ENCODE data around the gene MYCN.

Gene MYCN

DNA sequence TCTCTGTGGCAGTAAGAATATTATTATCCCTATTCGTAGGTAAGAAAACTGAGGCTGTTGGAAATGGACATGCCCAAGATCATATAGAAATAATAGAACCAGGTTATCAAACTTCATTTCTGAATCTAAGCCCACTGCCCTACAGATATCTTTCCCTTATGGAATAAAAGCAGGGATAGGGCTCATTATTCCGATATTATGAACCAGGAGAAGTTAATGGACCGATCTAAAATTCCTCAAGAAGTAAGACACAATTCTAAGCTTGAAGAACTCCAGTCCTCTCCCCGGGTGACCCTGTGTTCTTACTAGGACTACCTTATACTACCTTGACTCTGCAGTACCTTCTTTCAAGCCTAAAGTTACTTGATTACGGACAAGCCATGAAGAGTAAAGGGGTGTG, 8.4 kb upstream of the MYCN start:
- no peak for TF ChIP-seq CTCF (IDR thresholded peaks at IDR 0.05; ENCODE audit: control insufficient read depth, insufficient read depth, low read depth, low read length, missing control alignments)
- no peak for DNase-seq (ENCODE audit: low read depth)
- H3K4me3 ChIP-seq (ENCODE audit: control insufficient read depth, low read depth, low read length): no peak overlapping the region

- H3K4me3 ChIP-seq (ENCODE audit: control insufficient read depth, low read depth, low read length): no peak overlapping the region
- no peak for DNase-seq (ENCODE audit: low read depth)
- TF ChIP-seq CTCF (IDR thresholded peaks at IDR 0.05; ENCODE audit: control insufficient read depth, insufficient read depth, low read depth, low read length, missing control alignments): no peak
Observed at GRCh38 chr2:15932394-15933183, 7.8 kb upstream of the MYCN start.

GRCh38 chr2:15933184-15933845, 7.0 kb upstream of the MYCN start:
- no peak overlapping the region for H3K4me3 ChIP-seq (ENCODE audit: control insufficient read depth, low read depth, low read length)
- TF ChIP-seq CTCF (IDR thresholded peaks at IDR 0.05; ENCODE audit: control insufficient read depth, insufficient read depth, low read depth, low read length, missing control alignments): no peak
- DNase-seq (ENCODE audit: low read depth): no peak

DNA sequence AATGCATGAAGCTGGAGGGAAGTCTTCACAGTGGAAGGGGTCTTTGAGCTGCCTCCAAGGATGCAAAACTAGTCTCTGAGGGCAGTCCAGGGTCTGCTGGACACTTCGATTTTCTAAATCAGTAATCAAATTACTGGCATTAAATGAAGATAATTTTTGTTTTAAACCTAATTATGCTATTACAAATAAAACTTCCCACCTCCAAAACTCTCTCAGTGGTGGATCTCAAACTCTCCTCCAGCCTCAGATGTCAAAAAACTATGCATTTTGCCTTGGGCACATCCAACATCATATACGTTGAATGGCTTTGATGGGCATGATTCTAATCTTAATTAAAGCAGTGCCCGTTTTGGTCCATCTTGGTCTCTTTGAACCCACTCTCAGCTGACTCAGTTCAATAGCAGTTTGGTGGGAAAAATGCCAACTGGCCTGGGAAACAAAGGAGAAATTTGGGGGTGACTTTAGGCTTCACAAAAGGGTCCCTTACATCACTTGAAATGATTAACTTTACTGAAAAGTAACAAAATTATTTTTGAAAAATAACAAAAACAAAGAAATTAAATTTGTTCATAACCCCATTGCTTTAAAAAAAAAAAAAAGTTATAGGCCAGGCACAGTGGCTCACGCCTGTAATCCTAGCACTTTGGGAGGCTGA, 5.9 kb upstream of the MYCN start:
- H3K4me3 ChIP-seq (ENCODE audit: control insufficient read depth, low read depth, low read length): no peak overlapping the region
- DNase-seq (ENCODE audit: low read depth): no peak
- no peak for TF ChIP-seq CTCF (IDR thresholded peaks at IDR 0.05; ENCODE audit: control insufficient read depth, insufficient read depth, low read depth, low read length, missing control alignments)

GRCh38 chr2:15935189-15935588, 5.2 kb upstream of the MYCN start:
- no peak for TF ChIP-seq CTCF (IDR thresholded peaks at IDR 0.05; ENCODE audit: control insufficient read depth, insufficient read depth, low read depth, low read length, missing control alignments)
- no peak for DNase-seq (ENCODE audit: low read depth)
- H3K4me3 ChIP-seq (ENCODE audit: control insufficient read depth, low read depth, low read length): no peak overlapping the region

DNA sequence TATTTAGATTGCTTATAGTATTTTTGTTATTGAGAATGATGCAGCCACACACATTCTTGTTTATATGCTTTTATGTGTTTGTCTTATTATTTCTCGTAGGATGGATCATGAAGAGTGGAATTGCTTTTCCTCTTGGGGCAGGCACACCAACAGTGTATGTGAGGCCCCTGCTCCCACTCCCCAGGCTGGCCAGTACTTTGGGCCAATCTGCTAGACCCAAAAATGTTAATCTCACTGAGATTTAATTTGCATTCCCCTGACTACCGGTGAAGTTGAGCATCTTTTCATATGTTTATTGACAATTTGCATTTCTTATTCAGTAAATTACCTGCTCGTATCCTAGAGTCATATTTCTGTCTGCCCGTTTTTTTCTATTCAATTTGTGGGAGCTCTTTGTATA, 4.7 kb upstream of the MYCN start:
- no peak overlapping the region for H3K4me3 ChIP-seq (ENCODE audit: control insufficient read depth, low read depth, low read length)
- no peak for TF ChIP-seq CTCF (IDR thresholded peaks at IDR 0.05; ENCODE audit: control insufficient read depth, insufficient read depth, low read depth, low read length, missing control alignments)
- no peak for DNase-seq (ENCODE audit: low read depth)
